Left ventricle myocardium inferior (tissue), 1 donor: ENCODE measurements around the gene CCDC201. TPM values are rescaled to one million over a fixed set of nuclear protein-coding genes. Genes with fewer than 3 reads are reported as not detected.
"Not testable (repeated sequence)": the region's sequence is repeated elsewhere in the genome, so short reads cannot be mapped to it uniquely, and the experiment has no call there.

Experiments
- DNase-seq: peaks from one replicate; pipeline ENCODE4 v3.0.0-alpha.2; 2020
- H3K27ac ChIP-seq: fragments of 200-600 bp; replicated peaks from 2 replicates; pipeline ENCODE4 v1.8.0; 2021
- H3K27me3 ChIP-seq: fragments of 200-600 bp; 2 replicates; pipeline ENCODE4 v1.8.0; 2021; ENCODE audit warnings: low read depth
- H3K36me3 ChIP-seq: fragments of 200-600 bp; 2 replicates; pipeline ENCODE4 v1.8.0; 2021
- H3K4me1 ChIP-seq: fragments of 200-600 bp; 2 replicates; pipeline ENCODE4 v1.8.0; 2021
- H3K4me3 ChIP-seq: fragments of 200-600 bp; 2 replicates; pipeline ENCODE4 v1.8.0; 2021; ENCODE audit warnings: mild to moderate bottlenecking, moderate library complexity
- H3K9me3 ChIP-seq: fragments of 200-600 bp; replicated peaks from 2 replicates; pipeline ENCODE4 v1.8.0; 2021
- intact Hi-C: fragments of 100-400 bp; cut with micrococcal nuclease; formaldehyde crosslinking; loops from one replicate; pipeline ENCODE4 v1.11.0; 2022
- total RNA-seq: library from RNA; stranded (reverse); fragmentation: NEBNext Ultra II Directional; extraction: Animal tissue kit (Norgen Biotek cat#: 25700); gene quantifications from one replicate; pipeline ENCODE4 v1.2.1, GENCODE V29; 2021
- donor health status: DM: no; HTN: yes; CAD: no; lungs with severe emphysema.

Gene CCDC201
- total RNA-seq, 1 donor from 2014 or later, result not detected

DNA sequence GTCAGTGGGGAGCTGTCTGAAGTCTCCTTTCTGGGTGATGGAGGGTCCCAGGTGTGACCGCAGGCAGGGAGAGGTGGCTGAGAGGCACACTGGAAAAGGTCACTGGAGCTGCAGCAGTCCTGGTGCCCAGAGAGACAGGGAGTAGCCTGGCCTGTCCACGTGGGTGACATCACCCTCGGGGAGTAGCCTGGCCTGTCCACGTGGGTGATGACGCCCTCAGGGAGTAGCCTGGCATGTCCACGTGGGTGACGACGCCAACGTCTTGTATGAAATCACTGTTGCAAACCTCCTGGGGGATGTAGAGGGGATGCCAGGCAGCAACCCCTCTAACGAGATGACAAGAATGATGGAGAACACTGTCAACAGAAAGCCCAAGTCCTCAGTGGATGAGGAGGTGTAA is 19.9 kb downstream of the CCDC201 start:
- intact Hi-C loops, H3K27ac ChIP-seq, H3K4me1 ChIP-seq, DNase-seq, H3K4me3 ChIP-seq, H3K9me3 ChIP-seq, H3K36me3 ChIP-seq: not testable (repeated sequence)
- H3K27me3 ChIP-seq, result peaks cover 31% of the 10 kb centered on the region

- H3K4me3 ChIP-seq, H3K4me1 ChIP-seq, DNase-seq, H3K36me3 ChIP-seq, intact Hi-C loops, H3K9me3 ChIP-seq, H3K27ac ChIP-seq: not testable (repeated sequence)
- H3K27me3 ChIP-seq, result peaks cover 20% of the 10 kb centered on the region
These were observed 24.1 kb downstream of the CCDC201 start for GRCh38 chr7:45848734-45849133.

- H3K36me3 ChIP-seq, H3K4me3 ChIP-seq, H3K27ac ChIP-seq, DNase-seq, H3K9me3 ChIP-seq, intact Hi-C loops, H3K4me1 ChIP-seq: not testable (repeated sequence)
- H3K27me3 ChIP-seq, result peaks cover 16% of the 10 kb centered on the region
These were observed 26.3 kb downstream of the CCDC201 start for GRCh38 chr7:45846536-45846935.

- H3K4me3 ChIP-seq, H3K4me1 ChIP-seq, H3K9me3 ChIP-seq, H3K27ac ChIP-seq, DNase-seq, H3K27me3 ChIP-seq, H3K36me3 ChIP-seq, intact Hi-C loops: not testable (repeated sequence)
These were observed 30.8 kb downstream of the CCDC201 start for GRCh38 chr7:45841926-45842717.

- H3K4me1 ChIP-seq, DNase-seq, H3K27me3 ChIP-seq, H3K27ac ChIP-seq, H3K4me3 ChIP-seq, H3K9me3 ChIP-seq, intact Hi-C loops, H3K36me3 ChIP-seq: not testable (repeated sequence)
These were observed 34.0 kb downstream of the CCDC201 start for GRCh38 chr7:45838852-45839251.

DNA sequence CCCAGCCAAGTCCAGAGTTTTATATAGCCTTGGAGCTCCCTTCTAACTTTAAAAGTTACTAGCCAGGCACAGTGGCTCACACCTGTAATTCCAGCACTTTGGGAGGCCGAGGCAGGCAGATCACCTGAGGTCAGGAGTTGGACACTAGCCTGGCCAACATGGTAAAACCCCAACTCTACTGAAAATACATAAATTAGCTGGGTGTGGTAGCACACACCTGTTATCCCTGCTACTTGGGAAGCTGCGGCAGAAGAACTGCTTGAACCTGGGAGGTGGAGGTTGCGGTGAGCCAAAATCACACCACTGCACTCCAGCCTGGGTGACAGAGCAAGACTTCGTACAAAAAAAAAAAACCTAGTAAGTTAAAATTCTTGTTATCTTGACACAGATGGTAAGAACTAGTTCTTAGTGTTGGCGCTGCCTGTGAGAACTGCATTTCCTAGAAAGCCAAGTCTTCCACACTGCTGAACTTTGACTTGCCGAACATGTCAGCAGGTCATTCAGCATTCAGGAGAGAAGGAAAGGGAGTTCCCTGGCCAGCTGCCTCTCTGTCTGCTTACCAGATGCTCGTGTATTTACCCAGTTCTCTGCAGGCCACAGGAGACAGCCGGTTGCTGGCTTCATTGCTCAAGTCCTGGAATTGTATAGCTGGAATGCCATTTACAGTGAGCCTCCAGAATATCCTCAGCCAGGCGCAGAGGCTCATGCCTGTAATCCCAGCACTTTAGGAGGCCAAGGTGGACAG is 40.3 kb downstream of the CCDC201 start:
- intact Hi-C loops, H3K9me3 ChIP-seq, H3K27me3 ChIP-seq, H3K27ac ChIP-seq, H3K36me3 ChIP-seq, H3K4me1 ChIP-seq, DNase-seq, H3K4me3 ChIP-seq: not testable (repeated sequence)

GRCh38 chr7:45829846-45830245 is 43.0 kb downstream of the CCDC201 start:
- DNase-seq, H3K27ac ChIP-seq, H3K36me3 ChIP-seq, H3K4me1 ChIP-seq, H3K4me3 ChIP-seq, intact Hi-C loops, H3K9me3 ChIP-seq, H3K27me3 ChIP-seq: not testable (repeated sequence)

DNA sequence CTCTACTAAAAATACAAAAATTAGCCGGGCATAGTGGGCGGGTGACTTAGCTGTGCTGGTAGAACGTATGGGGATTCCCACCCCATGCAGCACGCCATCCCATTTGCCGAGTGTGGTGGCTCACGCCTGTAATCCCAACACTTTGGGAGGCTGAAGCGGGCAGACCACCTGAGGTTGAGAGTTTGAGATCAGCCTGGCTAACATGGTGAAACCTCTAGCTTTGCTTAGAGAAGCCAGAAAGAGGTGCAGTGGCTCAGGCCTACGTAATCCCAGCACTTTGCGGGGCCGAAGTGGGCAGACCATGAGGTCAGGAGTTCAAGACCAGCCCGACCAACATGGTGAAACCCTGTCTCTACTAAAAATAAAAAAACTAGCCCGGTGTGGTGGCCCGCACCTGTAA is 45.2 kb downstream of the CCDC201 start:
- H3K4me1 ChIP-seq, H3K9me3 ChIP-seq, DNase-seq, H3K36me3 ChIP-seq, H3K27ac ChIP-seq, intact Hi-C loops, H3K4me3 ChIP-seq, H3K27me3 ChIP-seq: not testable (repeated sequence)

- H3K27ac ChIP-seq, H3K9me3 ChIP-seq, H3K4me3 ChIP-seq, H3K4me1 ChIP-seq, intact Hi-C loops, DNase-seq, H3K27me3 ChIP-seq, H3K36me3 ChIP-seq: not testable (repeated sequence)
These were observed 46.3 kb downstream of the CCDC201 start for GRCh38 chr7:45826550-45826949.

GRCh38 chr7:45818763-45819162 is 54.1 kb downstream of the CCDC201 start:
- DNase-seq, H3K9me3 ChIP-seq, intact Hi-C loops, H3K4me1 ChIP-seq, H3K27ac ChIP-seq, H3K4me3 ChIP-seq, H3K36me3 ChIP-seq, H3K27me3 ChIP-seq: not testable (repeated sequence)

DNA sequence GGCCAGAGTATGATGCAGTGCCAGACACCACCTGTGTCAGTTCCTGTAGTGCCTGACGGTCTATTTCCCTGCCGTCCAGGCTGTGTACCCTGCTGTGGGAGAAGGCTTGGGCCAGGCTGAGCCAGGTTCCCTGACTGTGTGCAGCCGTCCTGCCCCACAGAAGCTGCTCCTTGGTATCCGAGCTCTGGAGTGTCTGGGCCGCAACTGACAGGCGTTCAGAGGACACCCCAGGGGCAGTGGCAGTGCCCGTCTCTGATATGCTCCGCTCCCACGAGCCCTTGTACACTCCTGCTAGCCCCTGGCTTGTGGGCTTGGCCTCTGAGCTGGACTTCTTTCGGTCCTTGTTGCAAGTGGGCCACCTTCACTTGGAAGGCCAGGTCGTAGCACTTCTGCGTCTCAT is 55.0 kb downstream of the CCDC201 start:
- H3K4me1 ChIP-seq, H3K9me3 ChIP-seq: not testable (repeated sequence)

GRCh38 chr7:45817016-45817415 is 55.9 kb downstream of the CCDC201 start:
- H3K27ac ChIP-seq, DNase-seq, H3K9me3 ChIP-seq, H3K4me1 ChIP-seq, intact Hi-C loops, H3K27me3 ChIP-seq, H3K36me3 ChIP-seq, H3K4me3 ChIP-seq: not testable (repeated sequence)

More for the DNA sequence above, 55.0 kb downstream of the CCDC201 start:
- H3K4me3 ChIP-seq, intact Hi-C loops, H3K27ac ChIP-seq, H3K36me3 ChIP-seq, H3K27me3 ChIP-seq, DNase-seq: not testable (repeated sequence)

- H3K36me3 ChIP-seq, H3K4me3 ChIP-seq, H3K4me1 ChIP-seq, H3K9me3 ChIP-seq, intact Hi-C loops, H3K27me3 ChIP-seq: not testable (repeated sequence)
- peak; percentile 27 for DNase-seq
- peak overlapping the region; percentile 62 for H3K27ac ChIP-seq
These were observed 58.4 kb downstream of the CCDC201 start for GRCh38 chr7:45814216-45815118.
